ENCODE measurements around the gene LHCGR.

LHCGR gene

DNA sequence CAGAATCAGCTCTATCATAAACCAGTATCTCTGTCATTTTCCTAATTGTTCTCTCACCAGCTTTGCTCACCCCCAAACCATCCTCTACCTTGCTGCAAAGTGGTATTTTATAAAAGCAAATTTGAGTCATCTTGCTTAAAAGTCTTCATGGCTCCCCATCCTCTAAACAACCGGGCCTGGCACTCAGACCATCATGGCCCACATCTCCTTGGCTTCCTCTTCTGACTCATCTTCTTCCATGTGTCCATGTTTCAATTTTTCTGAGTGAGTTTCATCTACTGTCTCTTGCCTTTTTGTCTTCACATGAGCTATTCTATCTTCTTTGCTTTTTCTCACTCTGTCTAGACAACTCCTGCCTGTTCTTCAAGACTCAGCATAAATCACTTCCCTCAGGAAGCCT, 58.6 kb downstream of the LHCGR start:
- H3K4me3 ChIP-seq (replicated peaks; ENCODE audit: low read depth, low read length): no peak overlapping the region
- TF ChIP-seq, protein P1, sequence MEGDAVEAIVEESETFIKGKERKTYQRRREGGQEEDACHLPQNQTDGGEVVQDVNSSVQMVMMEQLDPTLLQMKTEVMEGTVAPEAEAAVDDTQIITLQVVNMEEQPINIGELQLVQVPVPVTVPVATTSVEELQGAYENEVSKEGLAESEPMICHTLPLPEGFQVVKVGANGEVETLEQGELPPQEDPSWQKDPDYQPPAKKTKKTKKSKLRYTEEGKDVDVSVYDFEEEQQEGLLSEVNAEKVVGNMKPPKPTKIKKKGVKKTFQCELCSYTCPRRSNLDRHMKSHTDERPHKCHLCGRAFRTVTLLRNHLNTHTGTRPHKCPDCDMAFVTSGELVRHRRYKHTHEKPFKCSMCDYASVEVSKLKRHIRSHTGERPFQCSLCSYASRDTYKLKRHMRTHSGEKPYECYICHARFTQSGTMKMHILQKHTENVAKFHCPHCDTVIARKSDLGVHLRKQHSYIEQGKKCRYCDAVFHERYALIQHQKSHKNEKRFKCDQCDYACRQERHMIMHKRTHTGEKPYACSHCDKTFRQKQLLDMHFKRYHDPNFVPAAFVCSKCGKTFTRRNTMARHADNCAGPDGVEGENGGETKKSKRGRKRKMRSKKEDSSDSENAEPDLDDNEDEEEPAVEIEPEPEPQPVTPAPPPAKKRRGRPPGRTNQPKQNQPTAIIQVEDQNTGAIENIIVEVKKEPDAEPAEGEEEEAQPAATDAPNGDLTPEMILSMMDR (IDR thresholded peaks at IDR 0.05; ENCODE audit: low read length, missing control alignments): no peak
- no peak for DNase-seq (ENCODE audit: low read depth)

DNA sequence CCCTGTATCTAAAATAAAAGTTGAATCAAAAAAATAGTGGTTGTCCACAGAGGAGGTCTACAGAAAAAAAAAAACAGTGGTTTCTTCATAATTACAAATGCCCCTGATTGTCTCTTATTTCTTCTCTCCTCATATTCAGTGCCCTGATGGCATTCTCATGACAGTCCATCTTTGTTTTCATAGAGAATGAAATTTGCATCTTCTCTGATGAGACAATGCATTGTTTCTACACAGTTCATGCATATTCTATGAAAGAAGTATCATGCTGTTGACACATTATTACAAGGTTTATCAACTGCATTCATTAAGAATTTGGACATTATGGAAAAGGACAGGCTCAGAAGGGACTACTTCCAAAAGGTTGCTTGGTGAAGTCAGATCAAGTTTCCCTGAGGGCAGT, 59.5 kb downstream of the LHCGR start:
- no peak overlapping the region for H3K4me3 ChIP-seq (replicated peaks; ENCODE audit: low read depth, low read length)
- no peak for DNase-seq (ENCODE audit: low read depth)
- TF ChIP-seq, protein P1 (IDR thresholded peaks at IDR 0.05; ENCODE audit: low read length, missing control alignments): no peak

DNA sequence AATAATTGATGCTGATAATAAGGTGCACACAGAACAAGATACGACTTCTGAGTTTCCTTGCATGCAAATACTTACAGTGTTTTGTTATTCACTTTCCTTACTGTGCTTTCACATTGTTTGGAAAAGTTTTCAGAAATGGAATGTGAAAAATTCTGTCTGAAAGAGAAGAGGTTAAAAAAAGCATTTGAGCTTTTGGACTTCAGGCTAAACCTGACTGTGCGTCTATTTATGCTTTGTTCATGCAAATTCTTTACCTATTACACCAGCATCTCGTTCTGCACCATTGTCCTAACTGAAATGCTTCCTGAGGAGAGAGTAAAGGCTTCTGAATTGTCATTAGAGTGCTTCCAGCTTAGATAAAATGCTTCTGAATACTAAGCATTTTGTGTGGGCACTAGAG, 61.4 kb downstream of the LHCGR start:
- no peak overlapping the region for H3K4me3 ChIP-seq (replicated peaks; ENCODE audit: low read depth, low read length)
- TF ChIP-seq, protein P1 (IDR thresholded peaks at IDR 0.05; ENCODE audit: low read length, missing control alignments): no peak
- peak; percentile 47 for DNase-seq (ENCODE audit: low read depth)

DNA sequence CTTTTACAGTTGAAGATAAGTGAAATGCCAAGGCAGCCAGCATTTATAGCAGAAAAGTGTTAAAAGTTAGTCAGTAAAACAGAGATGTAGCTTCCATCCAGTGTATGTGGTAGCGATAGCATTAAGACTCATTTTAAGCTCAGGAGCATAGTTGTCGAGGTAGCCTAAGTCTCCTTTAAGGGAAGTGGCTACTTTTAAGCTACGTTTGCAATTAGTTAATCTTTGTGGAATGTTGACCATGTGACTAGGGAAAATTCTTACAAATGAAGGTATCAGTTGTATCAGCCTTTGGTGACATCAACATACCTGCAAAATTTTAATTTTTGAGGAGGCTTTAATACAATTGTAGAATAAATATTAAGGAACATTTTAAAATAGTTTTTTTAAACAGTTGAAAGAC, 61.9 kb downstream of the LHCGR start:
- TF ChIP-seq, protein P1 (IDR thresholded peaks at IDR 0.05; ENCODE audit: low read length, missing control alignments): no peak
- no peak overlapping the region for H3K4me3 ChIP-seq (replicated peaks; ENCODE audit: low read depth, low read length)
- peak; percentile 23 for DNase-seq (ENCODE audit: low read depth)

DNA sequence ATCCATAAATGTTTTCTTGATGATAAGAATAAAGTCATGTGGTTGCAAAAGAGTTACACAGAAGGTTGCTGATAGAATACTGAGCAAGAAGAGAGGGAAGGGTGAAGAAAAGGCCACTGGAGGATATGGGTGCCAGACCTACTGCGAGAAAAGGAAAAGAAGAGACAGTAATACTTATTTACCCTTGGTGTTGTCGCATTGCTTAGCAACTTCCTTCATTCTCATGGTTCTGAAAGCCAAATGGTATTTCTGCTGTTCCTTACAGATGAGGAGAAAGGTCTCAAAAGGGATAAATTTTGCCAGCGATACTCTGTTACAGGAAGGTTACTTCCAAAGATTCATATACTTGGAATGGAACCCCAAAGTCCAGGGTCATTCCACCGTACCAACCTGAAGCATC, 62.5 kb downstream of the LHCGR start:
- peak; percentile 9 for DNase-seq (ENCODE audit: low read depth)
- TF ChIP-seq, protein P1 (IDR thresholded peaks at IDR 0.05; ENCODE audit: low read length, missing control alignments): no peak
- H3K4me3 ChIP-seq (replicated peaks; ENCODE audit: low read depth, low read length): no peak overlapping the region

DNA sequence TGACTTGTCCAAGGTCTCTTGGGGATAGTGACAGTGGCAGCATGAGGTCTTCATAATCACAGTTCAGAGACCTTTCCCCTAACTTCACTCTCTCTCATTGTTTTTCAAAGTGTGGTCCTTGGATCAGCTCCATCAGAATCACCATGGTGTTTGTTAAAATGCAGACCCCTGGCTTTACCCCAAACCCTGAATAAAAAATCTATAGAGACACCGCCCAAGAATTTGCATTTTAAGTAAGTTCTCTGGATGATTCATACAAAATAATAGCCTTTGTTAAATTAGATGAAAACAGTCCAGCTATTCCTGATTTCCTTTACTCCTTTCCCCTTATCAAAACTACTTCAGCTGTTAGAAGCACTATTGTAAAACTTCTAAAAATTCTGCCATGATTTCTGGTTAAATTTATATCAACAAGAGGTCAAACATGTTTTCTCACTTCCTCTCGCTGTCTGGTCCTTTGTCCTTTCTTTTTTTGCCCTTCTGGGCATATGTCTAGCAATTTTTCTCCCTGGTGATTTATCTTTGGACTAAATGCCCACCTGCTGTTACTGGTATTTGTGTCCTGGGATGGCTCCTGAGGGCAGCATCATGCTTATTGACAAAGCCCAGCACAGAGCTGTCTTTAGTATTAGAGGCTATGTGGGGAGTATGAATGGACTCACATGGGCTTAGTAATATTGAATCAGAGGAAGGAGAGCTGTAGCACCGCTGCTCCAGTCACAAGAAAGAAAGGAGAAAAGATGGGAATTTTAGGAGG, 63.4 kb downstream of the LHCGR start:
- no peak overlapping the region for H3K4me3 ChIP-seq (replicated peaks; ENCODE audit: low read depth, low read length)
- DNase-seq (ENCODE audit: low read depth): no peak
- TF ChIP-seq, protein P1 (IDR thresholded peaks at IDR 0.05; ENCODE audit: low read length, missing control alignments): no peak

DNA sequence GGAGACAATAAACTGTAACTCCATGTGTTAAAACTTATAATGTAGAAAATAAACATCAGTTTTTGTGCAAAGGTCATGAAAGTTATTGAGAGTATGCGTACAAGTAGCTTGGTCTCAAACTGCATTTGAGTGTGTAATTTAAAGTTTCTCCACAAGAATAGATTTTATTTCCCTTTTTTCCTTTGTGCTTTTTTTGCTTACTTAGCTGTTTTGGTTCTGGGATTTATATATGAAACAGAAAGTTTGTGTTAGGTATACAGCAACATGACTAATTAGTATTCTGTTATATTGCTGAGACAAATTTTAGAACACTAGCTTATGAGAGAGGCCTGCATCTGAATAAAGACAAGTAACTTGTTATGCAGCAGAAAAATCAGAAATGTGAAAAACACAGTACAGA, 70.4 kb downstream of the LHCGR start:
- H3K4me3 ChIP-seq (replicated peaks; ENCODE audit: low read depth, low read length): no peak overlapping the region
- DNase-seq (ENCODE audit: low read depth): no peak

More for the DNA sequence above, 70.4 kb downstream of the LHCGR start:
- TF ChIP-seq, protein P1 (IDR thresholded peaks at IDR 0.05; ENCODE audit: low read length, missing control alignments): no peak

Data from fibroblast of pulmonary artery (primary cell).